HG03575 (cell line): ENCODE data around the gene ARSI.

ENCODE experiments used
- ATAC-seq: cut with Tn5 transposase; IDR thresholded peaks from one replicate; pipeline ENCODE4 v1.9.1; 2021; ENCODE audit not compliant: unreplicated experiment, insufficient number of reproducible peaks, low FRiP score; ENCODE audit errors: extremely low read depth

ARSI gene

DNA sequence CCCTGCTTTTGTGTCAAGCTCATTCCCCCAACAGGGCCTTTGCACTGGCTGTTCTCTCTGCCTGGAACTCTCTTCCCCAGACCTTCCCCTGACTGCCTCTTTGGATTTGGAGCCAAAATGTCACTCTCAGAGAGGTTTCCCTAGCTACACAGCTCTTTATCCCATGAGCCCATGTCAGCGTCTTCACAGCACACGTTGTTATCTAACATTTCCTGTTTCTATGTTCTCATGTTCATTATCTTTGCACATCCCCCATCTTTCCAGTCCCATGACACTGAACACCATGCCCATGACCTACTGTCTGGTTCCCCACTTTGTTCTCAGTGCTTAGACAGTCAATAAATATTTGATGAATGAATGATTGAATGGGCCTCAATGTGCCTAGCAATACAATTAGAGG lies 26.3 kb upstream of the ARSI start:
- ATAC-seq, result no peak

DNA sequence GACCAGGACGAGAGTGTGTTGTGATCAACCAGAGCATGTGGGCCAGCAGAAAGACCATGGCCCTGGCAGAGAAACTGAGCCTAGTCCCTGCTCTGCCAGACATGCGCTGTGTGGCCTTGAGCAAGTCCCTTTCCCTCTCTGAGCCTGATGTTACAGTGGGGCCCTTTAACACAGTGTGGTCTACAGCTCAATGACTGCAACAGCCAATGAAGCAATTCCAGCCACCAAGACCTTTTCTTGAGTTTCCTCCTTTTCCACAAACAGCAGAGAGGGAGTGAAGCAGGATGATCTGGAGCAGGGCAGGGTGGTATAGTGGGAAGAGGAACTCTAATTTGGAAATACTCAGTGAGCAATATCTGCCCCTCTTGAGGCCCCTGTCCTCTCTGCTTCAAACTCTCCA lies 25.8 kb upstream of the ARSI start:
- ATAC-seq, result no peak

DNA sequence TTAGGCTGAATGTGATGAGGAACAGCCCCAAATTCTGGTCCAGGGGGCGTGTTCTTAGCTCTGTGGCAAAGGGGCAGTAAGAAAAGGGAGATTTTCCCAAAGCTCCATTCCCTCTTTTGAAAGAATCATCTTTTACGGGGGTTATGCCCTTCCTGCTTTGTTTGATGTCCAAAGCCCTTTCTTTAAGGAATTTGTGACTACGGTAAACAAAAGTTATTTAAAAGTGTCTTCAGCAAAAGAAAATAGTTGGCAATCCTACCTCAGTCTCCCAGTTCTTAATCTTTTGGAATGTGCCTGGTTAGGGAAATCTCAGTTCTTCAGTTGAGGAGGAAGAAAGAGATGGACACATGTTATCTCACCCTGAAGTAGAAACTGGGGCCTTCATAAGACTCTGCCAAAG lies 24.4 kb upstream of the ARSI start:
- ATAC-seq, result no peak

DNA sequence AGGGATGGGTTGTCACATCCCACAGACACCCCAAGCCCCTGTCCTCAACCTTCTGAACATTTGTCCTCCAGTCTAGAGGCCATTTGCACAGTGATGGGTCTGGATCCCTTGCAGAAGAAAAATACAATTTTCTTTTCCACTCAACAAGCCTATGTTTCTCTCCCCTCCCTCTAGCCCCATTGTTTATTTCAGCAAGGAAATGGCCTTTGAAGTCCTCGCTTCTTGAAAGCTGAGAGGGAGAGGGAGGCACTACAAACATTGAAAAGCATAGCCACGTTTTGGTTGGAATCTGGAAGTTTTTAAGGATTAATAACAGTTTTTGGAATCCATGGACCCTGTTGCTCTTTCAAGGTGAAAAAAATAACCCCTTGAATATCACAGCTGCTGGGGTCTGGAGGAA lies 24.0 kb upstream of the ARSI start:
- no peak for ATAC-seq

DNA sequence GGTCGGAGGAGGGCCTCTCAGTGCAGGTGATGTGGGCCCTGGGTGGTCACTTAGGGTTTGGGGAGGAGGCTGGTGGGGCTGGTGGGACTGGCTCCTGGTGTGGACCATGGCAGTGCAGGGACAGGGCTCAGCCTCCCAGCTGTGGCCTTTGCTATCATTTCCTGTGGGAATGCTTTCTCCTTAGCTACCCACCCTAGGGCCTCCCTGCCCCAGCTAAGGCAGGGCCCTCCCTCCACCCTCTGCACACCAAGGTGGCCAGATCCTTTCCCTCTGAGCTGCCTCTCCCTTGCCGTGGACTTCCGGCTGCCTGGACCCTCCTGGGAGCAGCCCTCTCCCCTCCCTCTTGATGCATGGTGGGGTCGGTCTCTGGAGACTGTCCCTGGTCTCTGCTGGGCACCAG lies 22.7 kb upstream of the ARSI start:
- ATAC-seq, result no peak

DNA sequence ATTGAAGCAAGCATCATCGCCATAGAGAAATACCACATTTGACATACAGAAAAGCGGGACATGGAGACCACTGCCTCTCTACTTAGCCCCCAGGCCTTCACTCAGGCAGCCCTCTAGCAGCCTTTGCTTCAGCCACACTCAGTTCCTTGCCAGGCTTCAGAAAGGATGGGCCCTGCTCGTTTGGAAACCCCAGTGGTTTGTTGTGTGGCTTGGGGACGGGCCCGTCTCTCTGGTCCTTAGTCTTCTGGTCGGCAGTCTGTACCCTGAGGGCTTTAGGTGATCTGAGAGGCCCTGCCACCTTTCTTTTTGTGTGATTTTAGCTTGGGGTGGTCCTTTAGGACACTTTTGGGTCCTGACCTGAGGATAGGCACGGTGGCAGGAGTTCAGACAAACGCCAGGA lies 21.1 kb upstream of the ARSI start:
- ATAC-seq, result no peak

DNA sequence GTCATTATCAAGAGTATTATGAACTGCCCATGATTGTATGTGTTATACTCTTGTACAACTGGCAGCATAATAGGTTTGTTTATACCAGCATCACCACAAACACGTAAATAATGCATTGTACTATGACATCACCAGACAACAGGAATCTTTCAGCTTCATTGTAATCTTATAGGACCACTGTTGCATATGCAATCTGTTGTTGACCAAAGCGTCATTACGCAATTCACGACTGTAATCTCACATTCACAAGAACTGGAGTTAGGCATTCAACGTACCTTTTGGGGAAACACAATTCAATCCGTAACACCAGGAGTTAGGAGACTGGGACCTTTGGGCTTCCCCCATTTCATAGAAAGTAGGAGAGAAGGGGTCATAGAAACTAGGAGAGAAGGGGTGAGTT lies 20.4 kb upstream of the ARSI start:
- no peak for ATAC-seq

DNA sequence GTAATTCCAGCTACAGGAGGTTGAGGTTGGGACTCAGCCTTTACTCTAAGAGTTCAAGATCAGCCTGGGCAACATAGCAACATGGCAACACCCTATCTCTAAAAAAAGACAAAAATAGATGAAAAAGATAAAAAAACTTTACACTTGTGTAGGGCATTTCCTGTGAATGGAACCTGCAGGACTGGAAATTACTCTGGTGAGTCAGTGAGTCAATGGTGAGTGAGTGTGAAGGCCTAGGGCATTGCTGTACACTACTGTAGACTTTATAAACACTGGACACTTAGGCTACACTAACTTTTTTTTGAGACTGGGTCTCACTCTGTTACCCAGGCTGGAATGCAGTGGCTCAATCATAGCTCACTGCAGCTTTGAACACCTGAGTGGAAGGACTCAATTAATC lies 19.5 kb upstream of the ARSI start:
- no peak for ATAC-seq

DNA sequence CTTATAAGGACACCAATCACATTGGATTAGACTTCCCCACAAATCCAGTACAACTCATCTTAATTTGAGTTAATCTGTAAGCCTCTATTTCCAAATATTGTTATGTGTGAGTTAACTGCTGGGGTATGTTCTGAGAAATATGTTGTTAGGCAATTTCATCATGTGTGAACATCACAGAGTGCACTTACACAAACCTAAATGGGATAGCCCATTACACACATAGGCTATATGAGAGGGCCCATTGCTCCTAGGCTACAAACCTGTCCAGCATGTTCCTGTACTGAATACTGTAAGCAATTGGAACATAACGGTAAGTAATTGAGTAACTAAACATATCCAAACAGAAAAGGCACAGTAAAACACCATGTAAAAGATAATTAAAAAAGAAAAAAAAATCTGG lies 19.1 kb upstream of the ARSI start:
- ATAC-seq, result no peak

DNA sequence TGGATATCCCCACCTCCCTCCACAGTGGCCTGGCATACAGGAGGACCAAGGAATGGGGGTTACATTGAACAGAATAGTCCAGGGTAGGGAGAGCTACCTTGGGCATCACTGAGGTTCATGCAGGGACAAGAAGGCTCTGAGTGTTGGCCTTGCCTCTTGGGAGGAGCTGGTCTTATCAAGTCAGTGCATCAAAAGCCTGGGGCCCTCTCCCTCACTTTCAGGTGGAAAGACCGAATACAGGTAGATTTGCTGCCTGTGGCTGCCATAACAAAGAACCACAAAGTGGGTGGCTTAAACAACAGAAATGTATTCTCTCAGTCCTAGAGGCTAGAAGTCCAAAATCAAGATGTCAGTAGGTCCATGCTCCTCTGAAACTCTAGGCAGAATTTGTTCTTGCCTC lies 18.5 kb upstream of the ARSI start:
- no peak for ATAC-seq

DNA sequence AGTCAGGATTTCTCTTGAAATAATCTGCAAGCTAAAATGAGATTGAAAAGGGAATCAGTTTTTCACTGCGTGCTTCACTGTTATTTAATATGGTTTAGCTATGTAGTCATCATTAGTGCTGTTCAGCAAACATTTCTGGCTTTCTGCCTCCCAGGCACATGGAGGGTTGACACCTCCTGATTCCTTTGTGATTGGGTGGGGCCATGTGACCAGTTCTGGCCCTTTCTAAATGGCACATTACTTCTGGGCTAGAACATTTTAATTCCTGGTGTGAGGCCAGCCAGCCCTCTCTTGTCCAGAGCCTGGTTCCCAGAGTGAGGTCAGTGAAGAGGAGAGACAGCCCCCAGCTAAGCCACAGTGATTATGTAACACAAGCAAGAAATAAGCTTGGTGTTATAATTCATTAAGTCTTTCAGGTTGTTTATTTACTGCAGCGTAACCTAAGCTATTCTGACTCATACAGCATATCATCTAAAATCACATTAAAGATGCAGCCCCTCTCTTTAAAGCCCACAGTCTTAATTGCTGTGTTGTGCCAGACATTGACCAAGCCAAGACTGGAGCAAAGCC lies 17.4 kb upstream of the ARSI start:
- ATAC-seq, result no peak

DNA sequence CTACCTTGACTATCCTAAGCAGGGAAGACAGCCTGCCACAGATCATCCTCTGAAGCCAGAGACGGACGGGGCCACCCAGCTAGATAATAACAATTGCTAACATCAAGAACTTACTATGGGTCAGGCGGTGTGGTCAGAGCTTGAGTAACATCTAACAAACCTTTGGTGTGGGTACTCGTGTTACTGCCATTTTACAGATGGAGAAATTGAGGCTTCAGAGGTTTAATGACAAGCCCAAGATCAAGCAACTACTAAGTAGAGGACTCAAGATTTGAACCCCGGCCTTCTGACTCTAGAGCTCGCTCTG lies 16.7 kb upstream of the ARSI start:
- ATAC-seq, result no peak

DNA sequence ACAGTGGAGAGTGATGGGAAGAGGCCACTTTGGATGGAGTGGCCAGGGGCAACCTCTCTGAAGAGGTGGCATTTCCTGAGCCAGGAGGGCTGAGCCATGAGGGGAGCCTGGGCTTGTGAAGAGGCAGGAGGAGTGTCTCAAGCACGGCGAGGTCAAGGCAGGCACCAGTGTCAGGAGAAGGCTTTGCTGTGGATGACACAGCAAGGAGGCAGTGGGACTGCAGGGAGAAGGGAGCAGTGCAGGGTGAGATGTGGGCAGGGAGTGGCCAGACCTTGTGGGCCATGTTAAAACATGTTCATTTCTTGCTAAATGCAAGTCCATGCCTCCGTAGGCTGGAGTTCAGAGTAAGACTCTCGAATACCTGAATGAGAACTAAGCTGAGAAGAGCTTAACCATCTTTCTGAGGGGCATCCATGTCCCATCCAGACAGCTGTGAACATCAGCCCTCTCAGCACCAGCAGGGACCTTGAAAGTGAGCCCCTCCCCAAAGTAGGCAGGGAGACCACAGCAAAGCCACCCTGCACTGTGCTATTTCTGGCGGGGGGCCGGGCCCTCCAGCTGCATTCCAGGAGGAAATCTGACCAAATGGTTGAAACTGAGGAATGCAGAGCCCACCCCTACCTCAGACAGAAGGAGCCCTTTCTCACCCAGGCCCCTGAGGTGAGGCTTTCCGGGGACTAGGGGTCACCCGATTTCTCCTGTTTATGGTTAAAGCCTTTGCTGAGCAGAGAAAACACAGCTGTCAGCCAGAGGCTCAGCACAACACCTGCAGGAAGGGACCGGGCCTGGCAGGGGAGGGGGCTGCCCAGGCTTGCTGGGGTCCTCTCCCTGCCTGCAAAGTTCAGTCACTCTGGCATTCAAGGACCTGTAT lies 16.1 kb upstream of the ARSI start:
- ATAC-seq, result no peak

DNA sequence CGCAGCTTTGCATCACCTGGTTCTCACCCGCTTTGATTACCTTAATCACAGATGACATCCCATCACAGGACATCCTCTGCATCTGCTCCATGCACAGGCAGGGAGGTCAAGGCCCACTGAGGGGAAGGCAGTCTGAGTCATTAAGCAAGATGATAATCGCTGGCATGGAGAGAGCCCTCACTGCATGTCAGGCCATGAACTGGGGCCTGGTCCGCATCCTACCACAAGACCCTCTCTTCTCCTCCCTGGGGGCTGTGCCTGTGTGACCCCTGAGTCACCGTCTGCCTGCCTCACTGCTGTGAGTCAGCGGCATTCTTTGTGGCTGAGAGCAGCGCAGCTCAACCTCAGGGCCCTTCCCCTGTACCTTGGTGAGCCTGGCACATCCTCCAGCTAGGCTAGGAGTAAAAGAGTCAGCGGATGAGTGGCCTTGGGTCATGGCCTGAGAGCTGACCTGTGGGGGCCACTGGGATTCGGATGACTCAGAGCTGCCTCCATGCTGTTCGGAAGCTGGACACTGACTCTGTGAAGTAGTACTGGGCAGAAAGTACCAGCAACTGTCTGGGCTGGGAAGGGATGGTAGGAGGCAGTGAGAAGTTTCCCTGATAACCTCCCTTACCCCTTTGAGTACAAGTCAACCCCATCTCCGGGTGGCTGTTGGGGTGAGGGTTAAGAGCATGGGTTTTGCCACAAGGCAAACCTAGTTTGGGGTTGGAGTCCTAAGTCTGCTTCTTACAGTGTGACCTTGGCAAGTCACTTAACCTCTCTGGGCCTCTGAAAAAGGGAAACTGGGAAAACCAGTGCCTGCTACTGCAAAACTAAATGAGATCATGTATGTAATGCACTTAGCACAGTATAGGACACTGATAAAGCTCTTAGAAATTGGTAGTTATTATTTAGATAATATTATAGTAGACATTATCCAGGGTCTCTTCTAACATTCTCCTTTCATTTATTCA lies 14.6 kb upstream of the ARSI start:
- no peak for ATAC-seq

DNA sequence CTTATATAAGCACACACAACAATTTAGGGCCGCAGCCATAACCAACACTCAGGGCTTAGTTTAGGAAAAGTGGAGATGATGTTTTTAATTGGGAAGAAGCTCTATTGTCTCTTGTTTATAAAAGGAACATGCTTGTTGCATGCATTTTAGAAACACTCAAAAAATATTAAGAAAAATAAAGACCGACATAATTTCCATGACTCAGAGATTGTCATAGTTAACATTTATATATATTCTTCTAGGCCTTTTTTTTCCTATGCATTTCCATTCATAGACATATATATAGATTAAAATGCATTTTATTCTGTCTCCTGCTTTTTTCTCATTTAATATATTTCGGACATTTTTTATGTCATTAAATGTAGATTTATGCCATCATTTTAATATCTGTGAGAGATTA lies 13.6 kb upstream of the ARSI start:
- ATAC-seq, result no peak

DNA sequence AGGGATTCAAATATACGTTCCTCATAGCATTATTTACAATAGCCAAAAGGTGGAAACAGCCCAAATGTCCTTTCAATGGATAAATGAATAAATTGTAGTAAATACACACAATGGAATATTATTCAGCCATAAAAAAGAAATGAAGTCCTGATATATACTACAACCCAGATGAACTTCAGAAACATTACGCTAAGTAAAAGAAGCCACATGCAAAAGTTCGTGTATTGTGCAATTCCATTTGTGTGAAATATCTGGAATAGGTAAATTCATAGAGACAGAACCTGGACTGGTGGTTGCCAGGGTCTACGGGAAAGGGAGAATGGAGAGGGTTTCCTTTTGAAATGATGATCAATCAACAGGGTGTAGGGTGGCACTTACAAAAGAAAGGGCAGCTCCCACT lies 12.5 kb upstream of the ARSI start:
- ATAC-seq, result no peak

DNA sequence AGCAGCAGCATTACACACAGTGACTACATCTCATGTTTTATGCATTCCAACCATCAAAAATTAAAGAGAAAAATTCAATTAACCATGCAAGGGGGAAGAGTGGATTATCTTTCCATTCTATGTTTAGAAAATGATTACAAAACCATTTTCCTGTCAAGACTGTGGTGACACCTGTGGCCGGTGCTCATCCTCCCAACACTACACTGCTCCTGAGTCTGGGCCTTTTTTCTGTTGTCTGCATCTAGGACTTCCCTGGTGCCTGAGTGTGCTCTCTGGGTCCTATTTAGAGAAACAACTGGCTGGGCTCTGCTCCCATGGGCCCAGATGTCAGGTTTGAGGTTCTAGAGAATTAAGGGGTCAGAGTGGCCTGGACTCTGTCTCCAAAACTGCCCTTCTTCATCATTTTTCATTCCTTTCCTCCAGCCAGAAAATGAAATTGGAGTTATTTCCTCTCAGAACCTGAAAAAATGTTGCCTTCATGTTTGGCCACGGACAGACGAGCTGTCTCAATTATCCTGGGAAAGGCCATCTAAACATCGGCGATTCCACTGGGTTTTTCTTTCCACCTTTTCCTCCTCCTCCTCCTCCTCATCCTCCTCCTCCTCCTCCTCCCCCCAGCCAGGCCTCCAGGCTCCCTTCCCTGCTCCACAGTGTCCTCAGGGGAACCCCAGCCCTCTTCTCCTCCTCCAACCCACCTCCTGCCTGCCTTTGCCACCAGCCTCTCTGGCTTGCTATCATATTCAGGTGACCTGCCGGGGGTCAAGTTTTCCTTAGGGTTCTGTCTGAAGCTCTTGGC lies 11.4 kb upstream of the ARSI start:
- no peak for ATAC-seq

DNA sequence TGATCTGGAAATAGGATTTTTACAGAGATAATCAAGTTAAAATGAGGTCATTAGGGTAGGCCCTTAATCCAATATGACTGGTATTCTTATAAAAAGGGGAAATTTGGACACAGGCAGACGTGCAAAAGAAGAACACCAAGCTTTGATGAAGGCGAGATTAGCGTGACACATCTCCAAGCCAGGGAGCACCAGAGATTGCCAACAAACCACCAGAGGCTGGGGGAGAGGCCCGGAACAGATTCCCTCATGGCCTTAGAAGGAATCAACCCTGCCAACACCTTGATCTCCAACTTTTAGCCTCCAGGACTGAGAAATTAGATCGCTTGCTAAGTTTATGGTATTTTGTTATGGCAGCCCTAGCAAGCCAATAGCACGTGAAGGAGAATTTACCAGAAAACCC lies 10.8 kb upstream of the ARSI start:
- ATAC-seq, result no peak

DNA sequence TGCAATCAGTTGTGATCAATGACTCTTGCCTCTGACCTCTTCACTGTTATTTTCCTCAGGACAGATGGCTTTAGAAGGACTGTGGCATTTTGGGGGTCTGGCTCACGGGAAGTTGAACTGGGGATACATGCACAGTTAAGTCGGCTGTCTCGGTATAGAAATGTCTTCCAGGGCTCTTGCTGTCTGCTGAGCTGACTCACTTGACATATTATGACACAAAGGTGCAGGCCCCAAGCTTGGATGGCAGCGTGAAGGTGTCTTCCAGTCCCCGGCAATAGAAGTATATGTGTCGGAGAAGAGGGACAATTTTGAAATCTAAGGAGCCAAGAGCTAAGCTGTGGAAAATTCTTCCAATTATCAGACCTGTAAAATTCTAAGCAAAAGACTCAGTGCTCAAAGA lies 9.8 kb upstream of the ARSI start:
- ATAC-seq, result no peak
